Measurements from ENCODE around the gene TMEM42. TPM values are rescaled to one million over a fixed set of nuclear protein-coding genes. Genes with fewer than 3 reads are reported as not detected.

TMEM42 gene
- total and polyA plus RNA-seq, 2 of the 13 experiments (the other 11 are each of a cell fraction or from before 2014, with no cell fraction given) = 5.5 to 24.5 TPM

DNA sequence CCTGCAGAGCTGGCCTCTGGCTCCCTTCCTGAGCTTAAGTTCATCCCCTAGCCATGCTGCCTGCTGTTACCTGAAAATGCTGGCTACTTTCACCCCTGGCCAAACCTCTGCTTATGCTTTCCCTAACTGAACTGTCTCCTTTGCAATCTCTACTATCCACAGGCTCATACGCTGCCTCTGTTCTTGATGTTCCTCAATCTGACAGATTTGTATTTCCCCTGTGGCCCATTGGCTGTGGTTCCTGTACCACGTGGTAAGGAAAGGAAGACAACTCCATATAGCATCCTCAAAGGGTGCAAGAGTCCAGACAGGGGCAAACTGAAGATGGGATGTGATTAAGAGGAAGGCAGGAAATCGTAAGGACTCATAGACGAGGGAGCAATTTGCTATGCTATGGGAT is 45.9 kb downstream of the TMEM42 start:
- no peak for TF ChIP-seq HNRNPUL1 (IDR thresholded peaks at IDR 0.05; ENCODE audit: low read depth, low read length)
- TF ChIP-seq GTF3A (CRISPR knock-in tag; conservative IDR thresholded peaks at IDR 0.05) = no peak
- TF ChIP-seq NR3C1 (CRISPR knock-in tag; IDR thresholded peaks at IDR 0.05) = no peak
- TF ChIP-seq ZNF552 (CRISPR knock-in tag; IDR thresholded peaks at IDR 0.05; ENCODE audit: borderline replicate concordance) = no peak
- TF ChIP-seq ZNF850 (CRISPR knock-in tag; conservative IDR thresholded peaks at IDR 0.05) = no peak
- no peak for TF ChIP-seq NCOA5 (CRISPR knock-in tag; IDR thresholded peaks at IDR 0.05)
- no peak for TF ChIP-seq LCORL (IDR thresholded peaks at IDR 0.05)
- TF ChIP-seq LCORL (CRISPR knock-in tag; IDR thresholded peaks at IDR 0.05) = no peak
- TF ChIP-seq CHD2 (IDR thresholded peaks at IDR 0.05; ENCODE audit: low read depth, low read length) = no peak
- TF ChIP-seq, protein P1, sequence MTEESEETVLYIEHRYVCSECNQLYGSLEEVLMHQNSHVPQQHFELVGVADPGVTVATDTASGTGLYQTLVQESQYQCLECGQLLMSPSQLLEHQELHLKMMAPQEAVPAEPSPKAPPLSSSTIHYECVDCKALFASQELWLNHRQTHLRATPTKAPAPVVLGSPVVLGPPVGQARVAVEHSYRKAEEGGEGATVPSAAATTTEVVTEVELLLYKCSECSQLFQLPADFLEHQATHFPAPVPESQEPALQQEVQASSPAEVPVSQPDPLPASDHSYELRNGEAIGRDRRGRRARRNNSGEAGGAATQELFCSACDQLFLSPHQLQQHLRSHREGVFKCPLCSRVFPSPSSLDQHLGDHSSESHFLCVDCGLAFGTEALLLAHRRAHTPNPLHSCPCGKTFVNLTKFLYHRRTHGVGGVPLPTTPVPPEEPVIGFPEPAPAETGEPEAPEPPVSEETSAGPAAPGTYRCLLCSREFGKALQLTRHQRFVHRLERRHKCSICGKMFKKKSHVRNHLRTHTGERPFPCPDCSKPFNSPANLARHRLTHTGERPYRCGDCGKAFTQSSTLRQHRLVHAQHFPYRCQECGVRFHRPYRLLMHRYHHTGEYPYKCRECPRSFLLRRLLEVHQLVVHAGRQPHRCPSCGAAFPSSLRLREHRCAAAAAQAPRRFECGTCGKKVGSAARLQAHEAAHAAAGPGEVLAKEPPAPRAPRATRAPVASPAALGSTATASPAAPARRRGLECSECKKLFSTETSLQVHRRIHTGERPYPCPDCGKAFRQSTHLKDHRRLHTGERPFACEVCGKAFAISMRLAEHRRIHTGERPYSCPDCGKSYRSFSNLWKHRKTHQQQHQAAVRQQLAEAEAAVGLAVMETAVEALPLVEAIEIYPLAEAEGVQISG (CRISPR knock-in tag; IDR thresholded peaks at IDR 0.05) = no peak
- TF ChIP-seq AGO2 (optimal IDR thresholded peaks at IDR 0.05; ENCODE audit: low read depth, low read length) = no peak
- ChIA-PET POLR2A (no interaction called here), CTCF (ENCODE audit: low intra/inter-chr PET ratio, low total read pairs) (no interaction called here)
- Histone ChIP-seq H3K79me2 (ENCODE audit: insufficient read depth, low read length) (no peaks in the 10 kb centered on the region), H4K20me1 (ENCODE audit: insufficient read depth, low read length) (no peaks in the 10 kb centered on the region), H2AFZ (ENCODE audit: low read length) (no peak overlapping the region), H3K36me3 (replicated peaks in 1 of 2; ENCODE audit: control insufficient read depth in 1 of 2, insufficient read depth in 2 of 2, low read length in 2 of 2) (no peaks in the 10 kb centered on the region), H3K27me3 (ENCODE audit: control insufficient read depth in 1 of 2, insufficient read depth in 2 of 2, low read length in 2 of 2) (no peaks in the 10 kb centered on the region), H3K4me2 (ENCODE audit: low read depth, low read length) (no peak overlapping the region), H3K4me1 (ENCODE audit: insufficient read depth, low read length) (peaks cover 12% of the 10 kb centered on the region), H3K9ac (ENCODE audit: insufficient read depth, low read depth, low read length) (no peak overlapping the region), H3K4me3 (replicated peaks in 1 of 3; ENCODE audit: insufficient read depth in 1 of 3, low read depth in 2 of 3, low read length in 3 of 3) (no peak overlapping the region), H3K27ac (ENCODE audit: extremely low read length, insufficient read depth, low read length) (no peak overlapping the region), H3K9me3 (ENCODE audit: low read length) (no peaks in the 10 kb centered on the region)
- no peak for DNase-seq (ENCODE audit: low spot score)
- WGBS (ENCODE audit: low lambda C conversion rate) = 61% methylated on average over 4 of the region's 4 CpGs
- intact Hi-C loops (cut with micrococcal nuclease; ENCODE audit: unreplicated experiment) = no loop called here
- BruUV-seq (replicated peaks) = no TSS peak
- no peak for FAIRE-seq
- ATAC-seq = no peak
- in situ Hi-C loops (cut with HindIII; ENCODE audit: extremely low pct_ligation_motif_present, low pct_unique_long_range_greater_than_20kb) = no loop called here
